ENCODE results near the gene NR1D1. TPM values are rescaled to one million over a fixed set of nuclear protein-coding genes. Genes with fewer than 3 reads are reported as not detected.

The NR1D1 gene
- total RNA-seq, 1 donor from 2014 or later = 2.6 TPM

- Mint-ChIP-seq H3K9me3 (ENCODE audit: low read depth) (no peaks in the 10 kb centered on the region), H3K4me3 (ENCODE audit: low read depth) (peak overlapping the region; percentile 78), H3K36me3 (ENCODE audit: insufficient read depth) (no peaks in the 10 kb centered on the region), H3K4me1 (ENCODE audit: low read depth) (peaks cover 51% of the 10 kb centered on the region), H3K27me3 (no peaks in the 10 kb centered on the region), H3K27ac (peak overlapping the region; percentile 96)
- TF ChIP-seq CTCF (IDR thresholded peaks at IDR 0.05; ENCODE audit: unreplicated experiment) = no peak
- DNase-seq (ENCODE audit: low spot score, unreplicated experiment) = no peak
These were observed 13.5 kb upstream of the NR1D1 start for GRCh38 chr17:40113907-40114245.

DNA sequence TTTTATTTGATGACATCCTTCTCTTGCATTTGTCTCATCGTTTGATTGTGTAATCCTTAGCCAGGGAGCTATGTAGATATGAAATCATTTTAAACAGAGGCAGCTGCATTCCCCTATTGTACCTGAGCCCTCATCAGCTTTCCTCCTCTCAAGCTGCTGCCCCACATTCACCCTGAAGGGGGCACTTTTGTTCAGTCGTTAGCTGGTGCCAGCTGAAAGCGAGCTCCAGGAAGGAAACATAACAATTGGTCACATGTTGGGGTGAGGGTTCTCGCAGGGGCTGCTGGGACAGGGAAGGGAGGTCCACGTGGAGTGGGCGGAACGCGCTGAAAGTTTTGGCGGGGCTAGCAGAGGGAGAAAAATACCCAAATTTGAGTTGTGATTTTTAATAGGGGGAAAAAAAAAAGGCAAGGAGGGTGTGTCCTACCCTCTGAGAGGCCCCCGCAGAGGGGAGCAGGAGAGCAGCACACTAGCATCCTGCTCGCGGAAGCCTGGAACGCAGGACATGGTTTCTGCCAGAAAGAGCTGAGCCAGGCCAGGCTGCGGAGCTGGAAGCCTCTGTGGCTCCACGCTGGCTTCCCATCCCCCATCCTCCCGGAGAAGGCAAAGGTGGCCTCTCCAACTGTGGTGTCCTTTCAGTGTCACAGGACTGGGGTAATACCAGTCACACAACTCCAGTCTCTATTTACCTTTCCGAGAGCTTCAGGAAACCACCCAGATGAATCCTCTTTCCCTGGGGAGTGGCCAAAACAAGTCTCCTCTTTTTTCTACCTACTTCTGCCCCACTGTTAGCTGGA, 12.9 kb upstream of the NR1D1 start:
- Mint-ChIP-seq H3K36me3 (ENCODE audit: insufficient read depth) (no peaks in the 10 kb centered on the region), H3K27me3 (no peaks in the 10 kb centered on the region), H3K9me3 (ENCODE audit: low read depth) (no peaks in the 10 kb centered on the region), H3K4me3 (ENCODE audit: low read depth) (peak overlapping the region; percentile 78), H3K4me1 (ENCODE audit: low read depth) (peaks cover 50% of the 10 kb centered on the region), H3K27ac (peak overlapping the region; percentile 96)
- TF ChIP-seq CTCF (IDR thresholded peaks at IDR 0.05; ENCODE audit: unreplicated experiment) = peak; percentile 76
- peak; percentile 77 for DNase-seq (ENCODE audit: low spot score, unreplicated experiment)

DNA sequence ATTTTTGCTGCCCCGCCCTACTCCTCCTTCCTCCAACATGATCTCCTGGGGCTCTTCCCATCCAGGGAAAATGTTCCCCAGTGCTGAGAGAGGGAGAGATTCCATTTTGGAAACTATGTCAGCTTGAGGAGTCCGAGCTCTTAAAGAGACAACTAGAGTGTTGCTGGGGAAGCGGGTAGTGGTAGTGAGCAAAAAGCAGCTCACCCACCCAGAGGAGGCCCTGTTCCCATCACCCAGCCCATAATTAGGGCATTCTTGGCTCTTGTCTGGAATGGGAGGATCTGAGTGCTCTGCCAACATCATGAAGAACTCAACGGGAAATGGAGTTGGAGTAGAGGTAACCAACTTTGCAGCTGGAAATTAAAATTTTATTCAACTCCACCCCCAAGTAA, 12.3 kb upstream of the NR1D1 start:
- H3K9me3 Mint-ChIP-seq (ENCODE audit: low read depth) = no peaks in the 10 kb centered on the region
- H3K27me3 Mint-ChIP-seq = peaks cover 4% of the 10 kb centered on the region
- H3K4me3 Mint-ChIP-seq (ENCODE audit: low read depth) = no peak overlapping the region
- DNase-seq (ENCODE audit: low spot score, unreplicated experiment) = no peak
- H3K4me1 Mint-ChIP-seq (ENCODE audit: low read depth) = peaks cover 56% of the 10 kb centered on the region
- no peaks in the 10 kb centered on the region for H3K36me3 Mint-ChIP-seq (ENCODE audit: insufficient read depth)
- no peak for TF ChIP-seq CTCF (IDR thresholded peaks at IDR 0.05; ENCODE audit: unreplicated experiment)
- H3K27ac Mint-ChIP-seq = peak overlapping the region; percentile 96

DNA sequence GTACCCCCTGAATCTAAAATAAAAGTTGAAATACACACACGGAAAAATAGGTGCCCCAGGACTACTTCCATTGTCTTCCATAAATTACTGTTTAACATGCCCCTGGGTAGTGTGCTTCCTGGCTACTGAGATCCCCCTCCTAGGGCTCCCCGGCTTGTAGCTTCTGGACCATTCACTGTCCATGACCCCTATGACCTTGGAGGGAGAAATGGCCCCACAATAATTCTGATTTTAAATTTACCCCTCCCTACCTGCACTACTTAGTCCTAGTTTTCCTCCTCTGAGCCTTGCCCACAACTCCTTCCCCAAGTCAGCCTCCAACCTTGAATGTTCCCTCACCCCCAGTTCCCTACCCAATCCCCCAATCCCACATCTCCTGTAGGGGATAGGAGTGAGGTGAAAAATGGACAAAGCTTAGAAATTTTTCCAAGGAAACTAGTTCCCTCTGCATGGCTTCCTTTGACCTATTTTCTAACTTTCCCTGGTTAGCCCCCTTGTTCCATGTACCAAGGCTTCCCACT, 11.9 kb upstream of the NR1D1 start:
- Mint-ChIP-seq H3K27ac (peak overlapping the region; percentile 85), H3K27me3 (peaks cover 8% of the 10 kb centered on the region), H3K4me3 (ENCODE audit: low read depth) (no peak overlapping the region), H3K4me1 (ENCODE audit: low read depth) (peaks cover 59% of the 10 kb centered on the region), H3K9me3 (ENCODE audit: low read depth) (no peaks in the 10 kb centered on the region), H3K36me3 (ENCODE audit: insufficient read depth) (no peaks in the 10 kb centered on the region)
- no peak for TF ChIP-seq CTCF (IDR thresholded peaks at IDR 0.05; ENCODE audit: unreplicated experiment)
- no peak for DNase-seq (ENCODE audit: low spot score, unreplicated experiment)

GRCh38 chr17:40111221-40112128, 11.1 kb upstream of the NR1D1 start:
- H3K36me3 Mint-ChIP-seq (ENCODE audit: insufficient read depth) = no peaks in the 10 kb centered on the region
- H3K4me1 Mint-ChIP-seq (ENCODE audit: low read depth) = peaks cover 66% of the 10 kb centered on the region
- H3K4me3 Mint-ChIP-seq (ENCODE audit: low read depth) = no peak overlapping the region
- peak; percentile 62 for TF ChIP-seq CTCF (IDR thresholded peaks at IDR 0.05; ENCODE audit: unreplicated experiment)
- H3K27ac Mint-ChIP-seq = peak overlapping the region; percentile 91
- peaks cover 13% of the 10 kb centered on the region for H3K27me3 Mint-ChIP-seq
- peak; percentile 65 for DNase-seq (ENCODE audit: low spot score, unreplicated experiment)
- H3K9me3 Mint-ChIP-seq (ENCODE audit: low read depth) = no peaks in the 10 kb centered on the region
